OCI-M1 (cell line): Measurements from ENCODE around the gene LCE3E.
A peak's percentile ranks its signal among the peaks of the same experiment; 100 is the strongest.
"Not testable (repeated sequence)": the region's sequence is repeated elsewhere in the genome, so short reads cannot be mapped to it uniquely, and the experiment has no call there.

ENCODE experiments used
- DNase-seq: peaks from one replicate; lab custom pipeline; 2025; lab: John Stamatoyannopoulos, UW

The LCE3E gene, protein sequence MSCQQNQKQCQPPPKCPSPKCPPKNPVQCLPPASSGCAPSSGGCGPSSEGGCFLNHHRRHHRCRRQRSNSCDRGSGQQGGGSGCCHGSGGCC

DNA sequence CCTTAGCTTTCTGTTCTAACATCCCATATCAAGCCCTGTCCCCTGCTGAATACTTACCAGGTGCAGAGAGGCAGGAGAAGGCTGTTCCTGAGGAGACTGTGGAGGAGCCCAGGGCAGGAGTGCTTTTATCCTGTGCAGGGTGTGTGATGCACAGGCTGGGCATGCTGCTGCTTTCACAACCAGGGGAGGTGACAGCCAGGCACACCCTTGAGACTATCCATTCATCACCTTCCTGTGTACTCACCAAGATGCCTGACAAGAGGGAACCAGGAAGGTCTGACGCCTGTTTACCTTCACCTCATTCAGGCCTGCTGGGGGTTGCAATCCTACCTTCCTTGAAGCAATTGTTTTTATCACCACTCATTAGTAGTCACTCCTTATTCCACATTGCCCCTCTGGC lies at the start of gene LCE3E:
Gene LCE3E (minus strand): TSS at position 100 of the 400 bp plus-strand sequence. CDS start 572 bp downstream, outside the sequence.
- DNase-seq = no peak

DNA sequence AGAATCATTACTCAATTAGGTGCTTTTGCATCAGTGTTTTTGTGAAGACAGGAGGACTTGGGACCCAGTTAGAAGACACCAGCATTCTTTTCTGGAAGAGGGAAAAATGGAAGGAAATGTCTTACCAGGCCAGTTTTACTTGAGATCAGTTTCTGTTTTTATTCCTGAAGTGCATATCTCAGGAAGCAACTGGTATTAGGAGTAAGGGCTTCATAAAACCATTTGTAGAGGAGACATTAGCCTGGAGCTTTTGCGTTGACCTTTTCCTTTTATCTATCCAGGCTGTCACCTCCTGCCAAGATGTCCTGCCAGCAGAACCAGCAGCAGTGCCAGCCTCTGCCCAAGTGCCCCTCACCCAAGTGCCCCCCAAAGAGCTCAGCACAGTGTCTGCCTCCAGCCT lies 46.9 kb upstream of the LCE3E start, which contains the start of gene LCE3B:
Gene LCE3B (plus strand): TSS at position 301 of the 400 bp plus-strand sequence. CDS start 0 bp downstream, at position 301.
- no peak for DNase-seq

DNA sequence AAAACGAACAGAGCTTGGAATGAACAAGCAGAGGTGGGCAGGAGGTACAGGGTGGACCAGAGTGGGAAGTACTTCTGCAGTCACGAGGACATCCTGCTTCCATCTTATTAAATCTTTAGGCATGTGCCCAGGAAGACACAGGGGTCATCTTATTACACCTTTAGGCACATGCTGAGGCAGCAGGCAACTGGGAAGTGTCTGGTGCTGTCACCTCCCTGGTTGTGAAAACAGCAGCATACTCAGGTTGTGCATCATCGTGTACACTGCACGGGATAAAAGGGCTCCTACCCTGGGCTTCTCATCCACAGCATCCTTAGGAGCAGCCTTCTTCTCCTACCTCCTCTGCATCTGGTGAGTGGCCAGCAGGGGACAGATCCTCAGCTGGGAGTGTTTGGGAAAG lies 33.4 kb upstream of the LCE3E start, which contains the start of gene LCE3C:
Gene LCE3C (plus strand): TSS at position 301 of the 400 bp plus-strand sequence. CDS start 498 bp downstream, outside the sequence.
- DNase-seq = no peak

DNA sequence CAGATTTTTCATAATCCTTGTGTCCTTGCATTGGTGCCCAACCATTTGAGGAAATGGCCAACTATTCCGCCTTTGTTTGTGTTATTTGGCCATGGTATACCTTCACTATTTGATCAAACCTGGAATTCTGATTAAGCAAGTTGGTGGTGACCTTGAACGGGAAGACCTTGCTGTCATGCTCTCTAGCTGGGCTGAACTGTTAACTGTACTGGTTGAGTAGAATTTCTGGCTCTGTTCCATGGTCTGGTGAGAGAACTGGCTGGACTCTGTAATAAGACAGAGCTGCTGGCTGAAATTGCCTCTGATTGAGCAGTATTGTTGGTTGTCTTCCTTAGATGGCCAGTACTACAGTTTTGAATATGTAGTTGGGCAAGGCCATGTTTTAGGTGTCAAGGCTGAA lies 30.4 kb upstream of the LCE3E start:
- DNase-seq = no peak

DNA sequence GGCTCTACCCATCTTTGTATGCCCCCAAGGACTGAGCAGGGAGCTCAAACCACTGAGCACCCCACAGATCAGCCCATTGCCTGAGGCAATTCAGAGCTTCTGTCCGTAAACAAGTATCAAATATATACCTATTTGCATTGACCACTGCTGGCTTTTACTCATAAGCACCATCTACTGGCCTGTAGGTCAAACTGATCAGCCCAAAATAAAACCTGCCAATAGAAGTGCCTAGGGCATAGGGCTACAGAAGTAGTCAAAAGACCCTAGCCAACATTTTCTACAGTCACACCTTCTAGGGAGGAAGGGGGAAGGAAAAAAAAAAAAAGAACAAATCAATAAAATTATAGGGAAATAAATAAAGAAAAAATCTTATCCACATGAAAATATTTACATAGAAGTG lies 19.0 kb upstream of the LCE3E start:
- DNase-seq = no peak

DNA sequence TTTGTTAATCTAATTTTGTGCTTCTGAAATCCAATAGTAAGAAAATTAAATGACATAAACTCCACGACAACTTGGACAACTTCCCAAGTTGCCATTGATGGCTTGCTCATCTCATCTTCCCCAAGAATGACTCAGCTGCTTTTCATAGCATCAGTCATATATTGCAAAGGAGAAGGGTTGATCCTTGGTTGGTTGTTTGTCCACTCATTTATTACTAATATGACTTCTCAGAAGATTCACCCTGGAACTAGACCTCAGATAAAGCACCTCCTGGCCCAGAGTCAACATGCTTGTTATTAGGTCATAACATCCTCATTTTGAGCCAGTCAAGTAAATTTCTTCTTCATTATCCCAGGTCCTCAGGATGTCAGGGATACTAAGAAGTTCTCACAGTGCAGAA lies 16.1 kb upstream of the LCE3E start:
- no peak for DNase-seq

DNA sequence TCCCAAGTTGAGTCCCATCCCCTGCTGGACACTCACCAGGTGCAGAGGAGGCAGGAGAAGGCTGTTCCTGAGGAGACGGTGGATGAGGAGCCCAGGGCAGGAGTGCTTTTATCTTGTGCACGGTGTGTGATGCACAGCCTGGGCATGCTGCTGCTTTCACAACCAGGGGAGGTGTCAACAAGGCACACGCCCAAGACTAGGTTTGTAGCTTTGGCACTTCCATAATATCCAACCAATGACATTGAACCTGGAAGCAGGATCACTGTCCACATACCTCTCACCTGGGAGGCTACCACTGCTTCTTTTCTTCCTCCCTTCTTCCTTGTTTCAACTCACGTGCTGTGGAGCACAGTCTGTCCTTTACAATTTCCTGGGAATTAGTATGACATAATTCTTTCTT lies 13.9 kb upstream of the LCE3E start, which contains the start of gene LCE3D:
Gene LCE3D (minus strand): TSS at position 84 of the 400 bp plus-strand sequence. CDS start 580 bp downstream, outside the sequence.
- DNase-seq = no peak

DNA sequence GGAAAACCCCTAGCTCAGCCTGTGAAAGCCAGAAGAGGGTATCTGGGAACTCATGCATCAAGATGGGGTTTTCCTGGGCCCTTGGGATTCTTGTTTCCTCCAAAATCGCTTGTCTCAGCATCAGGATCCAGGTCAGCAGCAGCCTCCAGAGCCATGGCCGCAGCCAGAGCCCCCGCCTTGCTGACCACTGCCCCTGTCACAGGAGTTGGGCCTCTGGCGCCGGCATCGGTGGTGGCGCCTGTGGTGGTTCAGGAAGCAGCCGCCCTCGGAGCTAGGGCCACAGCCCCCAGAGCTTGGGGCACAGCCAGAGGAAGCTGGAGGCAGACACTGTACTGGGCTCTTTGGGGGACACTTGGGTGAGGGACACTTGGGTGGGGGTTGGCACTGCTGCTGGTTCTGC lies 12.9 kb upstream of the LCE3E start:
- not testable (repeated sequence) for DNase-seq

DNA sequence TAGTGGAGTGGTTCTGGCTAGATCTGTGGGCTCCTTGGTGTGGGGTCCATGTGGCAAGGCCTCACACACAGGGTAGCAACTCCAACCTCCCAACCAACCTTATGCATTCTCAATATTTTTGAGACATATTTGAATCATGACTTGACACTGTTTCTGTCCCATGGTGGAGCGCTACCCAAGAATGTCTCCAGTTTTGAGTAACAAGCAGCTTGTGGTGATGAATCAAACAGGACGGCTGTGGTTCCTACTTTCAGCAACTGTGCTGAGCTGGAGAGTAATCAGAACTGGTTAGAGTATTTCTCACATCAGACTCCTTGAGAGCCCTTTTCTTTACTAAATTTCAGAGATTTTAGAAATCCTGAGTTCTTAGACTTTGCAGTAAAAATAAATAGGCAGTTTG lies 10.6 kb upstream of the LCE3E start:
- no peak for DNase-seq

DNA sequence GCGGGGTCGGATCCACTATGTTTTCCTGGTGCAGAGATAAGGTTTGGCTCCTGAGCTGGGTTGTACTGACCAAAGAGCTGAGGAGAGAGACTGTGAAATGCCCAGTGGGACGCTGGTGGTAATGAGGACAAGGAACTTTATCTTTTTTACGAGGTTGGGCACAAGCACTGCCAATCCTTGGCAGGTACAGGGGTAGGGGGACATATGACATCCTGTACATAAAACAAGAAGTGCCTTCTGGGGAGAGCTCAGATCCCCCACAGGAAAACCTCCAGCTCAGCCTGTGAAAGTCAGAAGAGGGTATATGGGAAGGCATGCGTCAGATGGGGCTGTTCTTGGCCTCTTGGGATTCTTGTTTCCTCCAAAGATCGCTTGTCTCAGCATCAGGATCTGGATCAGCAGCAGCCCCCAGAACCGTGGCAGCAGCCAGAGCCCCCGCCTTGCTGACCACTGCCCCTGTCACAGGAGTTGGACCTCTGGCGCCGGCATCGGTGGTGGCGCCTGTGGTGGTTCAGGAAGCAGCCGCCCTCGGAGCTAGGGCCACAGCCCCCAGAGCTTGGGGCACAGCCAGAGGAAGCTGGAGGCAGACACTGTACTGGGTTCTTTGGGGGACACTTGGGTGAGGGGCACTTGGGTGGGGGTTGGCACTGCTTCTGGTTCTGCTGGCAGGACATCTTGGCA lies 905 bp downstream of the LCE3E start:
- DNase-seq = no peak

DNA sequence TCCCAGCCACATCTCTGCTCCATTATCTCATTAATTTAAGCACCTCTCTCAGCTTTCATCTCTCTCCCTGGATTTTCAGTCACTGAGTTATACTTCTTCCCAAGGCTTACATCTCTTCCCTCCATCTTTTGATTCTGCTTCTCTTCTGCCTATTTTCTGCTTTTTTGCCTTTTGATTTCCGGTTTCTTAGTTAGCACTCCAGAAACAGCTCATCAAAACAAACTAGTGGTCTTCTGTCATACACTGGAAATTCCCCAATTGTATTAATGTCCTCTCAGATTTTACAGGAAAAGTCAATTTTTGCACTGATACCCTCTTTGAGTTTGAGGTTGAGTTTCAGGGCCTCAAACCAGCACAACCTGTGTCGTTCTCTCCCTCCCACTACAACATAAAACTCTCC lies 1.5 kb downstream of the LCE3E start:
- DNase-seq = no peak

DNA sequence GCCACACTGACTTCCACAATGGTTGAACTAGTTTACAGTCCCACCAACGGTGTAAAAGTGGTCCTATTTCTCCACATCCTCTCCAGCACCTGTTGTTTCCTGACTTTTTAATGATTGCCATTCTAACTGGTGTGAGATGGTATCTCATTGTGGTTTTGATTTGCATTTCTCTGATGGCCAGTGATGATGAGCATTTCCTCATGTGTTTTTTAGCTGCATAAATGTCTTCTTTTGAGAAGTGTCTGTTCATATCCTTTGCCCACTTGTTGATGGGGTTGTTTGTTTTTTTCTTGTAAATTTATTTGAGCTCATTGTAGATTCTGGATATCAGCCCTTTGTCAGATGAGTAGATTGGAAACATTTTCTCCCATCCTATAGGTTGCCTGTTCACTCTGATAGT lies 18.2 kb downstream of the LCE3E start:
- DNase-seq = not testable (repeated sequence)

DNA sequence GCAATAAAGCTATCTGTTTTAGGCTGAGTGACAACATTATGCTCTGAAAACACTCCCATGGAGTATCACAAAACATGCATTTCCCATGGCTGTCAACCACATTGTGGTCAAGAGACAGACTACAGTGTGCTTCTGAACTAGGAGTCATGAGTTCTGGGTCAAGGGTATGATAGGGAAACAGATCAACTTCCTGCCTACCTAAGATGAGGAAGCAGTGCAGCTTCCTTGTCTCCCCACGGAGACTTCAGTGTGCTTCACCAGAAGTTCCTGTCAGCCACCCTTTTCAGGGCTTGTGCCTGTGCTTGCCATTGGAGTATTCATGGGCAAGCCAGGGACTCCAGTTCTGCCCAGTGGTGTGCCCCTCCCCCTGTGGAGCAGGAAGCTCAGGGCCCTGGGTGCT lies 19.9 kb downstream of the LCE3E start:
- peak; percentile 34 for DNase-seq

DNA sequence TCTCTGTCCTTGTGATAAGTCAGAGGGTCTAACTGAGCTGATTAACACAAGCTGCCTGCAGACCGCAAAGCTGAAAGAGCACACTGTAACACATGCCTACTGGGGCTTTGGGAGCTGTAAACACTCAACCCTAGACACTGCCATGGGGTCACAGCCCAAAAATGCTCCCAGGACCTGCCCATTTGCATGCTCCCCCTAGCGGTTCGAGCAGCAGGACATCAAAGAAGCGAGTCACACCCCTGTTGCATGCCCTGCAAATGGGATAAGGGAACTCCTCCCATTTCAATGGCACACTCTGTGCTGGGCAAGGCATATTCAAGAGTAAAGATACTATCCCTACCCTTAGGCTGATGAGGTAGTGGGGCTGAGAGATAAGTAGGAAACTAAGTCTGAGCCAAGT lies 22.8 kb downstream of the LCE3E start:
- DNase-seq = peak; percentile 55

DNA sequence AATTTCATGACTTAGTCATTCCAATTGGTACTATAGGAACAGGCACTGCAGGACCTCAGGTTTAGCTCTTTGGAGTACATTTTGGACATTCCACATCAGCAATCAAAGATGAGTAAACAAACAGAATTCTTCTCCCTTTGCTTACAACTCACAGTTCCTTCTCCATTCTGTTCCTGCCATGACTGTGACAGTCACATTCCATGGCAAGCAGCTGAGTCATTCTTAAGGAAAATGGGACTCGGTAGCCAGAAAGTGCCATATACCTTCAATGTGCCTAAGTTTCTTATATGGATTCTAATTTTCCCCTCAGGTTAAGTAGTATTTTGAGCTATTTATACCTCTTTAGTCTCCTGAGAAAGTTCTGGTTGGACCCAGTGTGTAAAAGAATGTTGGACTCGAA lies 26.7 kb downstream of the LCE3E start:
- no peak for DNase-seq

DNA sequence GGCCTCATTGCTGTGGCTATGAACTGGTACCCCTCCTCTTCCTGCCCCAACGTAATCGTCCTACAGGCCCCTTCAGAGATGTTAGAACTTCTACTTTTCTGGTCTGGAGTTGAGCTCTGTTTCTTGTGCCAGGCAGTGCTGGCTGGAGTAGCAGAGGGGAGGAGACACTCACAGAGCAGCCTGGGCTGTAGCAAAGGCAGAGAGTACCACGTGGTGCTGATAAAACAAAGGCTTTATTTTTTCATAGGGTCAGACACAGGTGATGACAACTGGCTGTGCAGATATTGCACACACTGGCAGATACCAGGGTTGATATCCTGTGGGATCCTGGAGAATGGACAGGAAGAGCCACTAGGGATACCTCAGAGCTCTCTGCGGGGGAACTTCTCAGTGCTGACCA lies 29.1 kb downstream of the LCE3E start:
- DNase-seq = no peak

DNA sequence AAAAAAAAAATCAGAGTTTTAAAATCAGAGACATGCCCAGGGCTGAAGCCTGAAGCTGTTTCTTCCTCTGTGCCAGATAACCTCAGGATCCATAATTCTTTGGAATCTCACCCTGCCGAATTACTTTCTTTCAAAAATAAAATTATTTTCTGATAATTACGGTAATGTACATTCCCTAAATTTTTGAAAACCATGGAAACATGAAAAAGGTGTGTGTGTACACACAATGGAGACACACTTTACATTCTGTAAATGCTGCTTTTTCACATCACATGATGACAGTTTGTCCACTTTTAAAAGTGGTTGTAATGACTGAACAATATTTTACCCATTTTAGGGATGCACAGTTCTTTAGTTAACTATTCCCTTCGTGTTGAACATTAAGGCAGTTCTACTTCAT lies 30.8 kb downstream of the LCE3E start:
- DNase-seq = no peak

DNA sequence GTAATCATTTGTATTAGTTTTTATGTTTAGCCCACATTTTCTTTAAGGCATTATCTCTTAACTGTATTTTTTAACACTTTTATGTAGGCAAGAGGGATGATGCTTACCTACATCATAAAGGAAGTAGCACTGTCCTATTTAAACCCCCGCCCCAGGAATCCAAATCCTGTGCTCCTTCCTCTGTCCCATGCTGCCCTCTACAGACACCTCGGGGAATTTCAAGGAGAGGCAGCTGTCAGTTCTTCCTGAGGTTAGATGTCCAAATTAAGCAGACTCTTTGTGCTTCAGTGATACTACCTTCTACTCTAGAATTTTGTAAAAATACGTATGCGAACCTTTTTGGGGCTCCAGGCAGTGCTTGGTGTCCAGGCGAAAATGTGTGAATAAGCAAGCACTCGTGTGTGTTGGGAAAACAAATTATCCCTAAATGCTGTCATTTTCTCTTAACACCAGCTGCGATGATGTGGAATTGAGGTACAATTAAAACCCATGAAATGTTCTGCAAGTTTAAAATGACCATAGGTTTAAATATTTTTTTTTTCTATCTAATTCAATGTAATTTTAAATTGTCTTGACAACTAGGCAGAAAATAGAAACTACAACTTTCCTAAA lies 33.1 kb downstream of the LCE3E start:
- peak; percentile 80 for DNase-seq

DNA sequence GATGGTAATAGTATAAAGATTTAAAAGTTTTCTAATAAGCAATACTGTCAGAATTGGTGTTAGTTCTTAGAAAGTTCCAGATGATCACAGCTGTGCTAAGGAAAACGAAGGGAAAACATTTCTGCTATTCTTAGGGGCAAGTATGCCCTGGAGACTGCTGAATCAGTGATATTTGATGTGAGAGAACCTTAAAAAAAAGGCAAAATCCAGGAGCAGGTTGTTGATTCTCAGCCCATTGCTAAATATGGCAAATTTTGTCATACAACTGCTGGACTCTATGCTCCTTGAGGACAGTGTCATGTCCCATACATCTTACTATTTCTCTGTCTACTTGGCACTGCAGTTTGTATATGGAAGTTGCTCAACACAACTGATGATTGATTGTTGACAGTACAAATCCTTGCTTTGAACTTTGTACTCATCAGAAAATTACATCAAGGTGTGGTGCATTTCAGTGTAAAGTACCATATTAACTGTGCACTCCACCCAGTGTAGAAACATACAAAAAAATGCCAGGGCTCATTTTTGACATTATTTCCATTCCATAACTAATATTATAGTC lies 41.4 kb downstream of the LCE3E start:
- no peak for DNase-seq

DNA sequence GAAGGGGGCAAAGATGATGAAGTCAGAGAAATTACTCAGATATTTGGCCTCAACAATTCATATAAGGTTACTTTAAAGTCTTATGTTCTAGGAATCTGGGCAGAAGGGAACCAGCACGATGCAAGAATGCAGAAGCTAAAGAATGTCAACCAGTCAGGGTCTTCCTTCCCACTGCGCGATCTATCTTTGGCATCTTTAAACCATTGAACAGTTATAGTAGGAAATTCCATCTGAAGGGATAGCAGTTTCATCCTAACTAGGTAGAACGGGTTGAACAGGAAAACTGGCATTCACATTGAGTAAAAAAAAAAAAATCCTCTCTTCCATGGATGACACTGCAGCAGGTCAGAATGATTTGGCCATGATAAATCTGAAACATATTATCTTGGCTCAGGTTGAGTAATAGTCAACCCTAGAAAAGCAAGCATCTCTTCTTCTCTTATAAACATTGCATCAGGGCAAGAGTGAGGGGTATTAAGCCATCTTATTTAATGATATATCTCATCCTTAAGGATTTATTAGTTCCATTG lies 46.0 kb downstream of the LCE3E start:
- no peak for DNase-seq

DNA sequence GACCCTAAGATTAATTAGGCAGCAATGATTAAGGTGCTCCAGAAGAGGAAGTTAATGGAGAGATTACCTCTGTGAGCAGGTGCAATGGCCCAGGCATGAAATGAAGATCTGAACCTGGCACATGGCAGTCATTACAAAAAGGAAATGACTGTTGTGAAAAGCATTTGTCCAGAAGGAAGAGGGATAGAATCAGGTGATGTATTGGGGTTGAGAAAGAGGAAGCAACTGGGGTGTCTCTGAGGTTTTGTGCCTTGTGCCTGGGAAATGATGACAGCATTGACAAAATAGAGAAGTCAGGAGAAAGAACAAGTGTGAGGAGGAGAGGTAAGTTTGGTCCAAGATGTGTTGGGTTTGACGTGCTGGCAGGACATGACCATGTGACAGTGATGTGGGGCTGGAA lies 46.7 kb downstream of the LCE3E start:
- peak; percentile 39 for DNase-seq

DNA sequence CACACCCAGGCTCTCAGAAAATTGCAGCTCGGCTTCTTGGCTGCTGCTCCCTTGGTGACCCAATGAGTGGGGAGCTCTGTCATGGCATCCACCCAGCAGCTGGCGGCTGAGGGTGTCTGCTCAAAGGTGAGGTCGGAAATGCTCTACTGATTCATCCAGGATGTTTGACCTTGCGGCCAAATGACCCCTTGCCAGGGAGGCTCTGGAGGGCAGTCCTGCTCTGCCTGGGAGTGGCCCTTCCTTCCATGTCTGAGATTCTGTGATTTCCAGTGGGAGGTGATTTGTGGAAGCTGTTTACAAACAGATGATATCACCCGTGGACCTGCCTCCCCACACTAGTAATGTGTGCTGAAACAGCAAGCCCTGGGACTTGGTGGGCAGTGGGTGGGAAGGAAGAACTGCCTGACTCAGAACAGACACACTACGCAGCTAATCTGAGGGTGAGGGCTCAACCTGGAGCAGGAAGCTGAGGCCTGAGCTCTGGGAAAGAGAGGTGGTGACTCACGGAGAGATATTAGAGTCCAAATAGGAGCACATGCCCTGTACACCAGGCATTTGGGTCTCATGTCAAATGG lies 49.3 kb downstream of the LCE3E start:
- no peak for DNase-seq
